ENCODE measurements around the gene KRTCAP2. TPM values are rescaled to one million over a fixed set of nuclear protein-coding genes. Genes with fewer than 3 reads are reported as not detected.
A peak's percentile ranks its signal among the peaks of the same experiment; 100 is the strongest.

The KRTCAP2 gene
- total and polyA plus RNA-seq, 2 experiments from 2014 or later: 189 to 484 TPM

- Histone ChIP-seq H2AFZ (no peak overlapping the region), H3K27ac (no peak overlapping the region), H3K9me3 (ENCODE audit: low read depth) (no peaks in the 10 kb centered on the region), H3K9me2 (ENCODE audit: insufficient read depth) (no peaks in the 10 kb centered on the region), H3K36me3 (ENCODE audit: low read depth) (no peaks in the 10 kb centered on the region), H3K9ac (no peak overlapping the region), H3K4me3 (no peak overlapping the region), H3F3A (ENCODE audit: insufficient read depth) (no peaks in the 10 kb centered on the region; the same call in 1 of the 2 replicates), H3K27me3 (replicated peaks; ENCODE audit: insufficient read depth) (no peaks in the 10 kb centered on the region), H3K4me1 (ENCODE audit: insufficient read depth) (peaks cover 16% of the 10 kb centered on the region), H3K4me2 (ENCODE audit: unreplicated experiment) (no peak overlapping the region), H4K20me1 (ENCODE audit: insufficient read depth) (no peaks in the 10 kb centered on the region), H3K79me2 (ENCODE audit: insufficient read depth) (peaks cover 20% of the 10 kb centered on the region)
- in situ Hi-C loops (cut with MboI): no loop called here
- WGBS, 2 experiments (ENCODE audit: low coverage in 1 of 2, low lambda C conversion rate in 2 of 2, missing lambda C conversion rate in 2 of 2): 79 to 86% methylated on average over 3 of the region's 3 CpGs
- TF ChIP-seq EZH2 (IDR thresholded peaks at IDR 0.05; ENCODE audit: insufficient read depth, poor library complexity, severe bottlenecking) (no peak), EZH2phosphoT487 (IDR thresholded peaks at IDR 0.05; ENCODE audit: insufficient read depth, low read depth) (no peak)
- no peak for DNase-seq
Observed at GRCh38 chr1:155198547-155198906, 25.4 kb upstream of the KRTCAP2 start.

DNA sequence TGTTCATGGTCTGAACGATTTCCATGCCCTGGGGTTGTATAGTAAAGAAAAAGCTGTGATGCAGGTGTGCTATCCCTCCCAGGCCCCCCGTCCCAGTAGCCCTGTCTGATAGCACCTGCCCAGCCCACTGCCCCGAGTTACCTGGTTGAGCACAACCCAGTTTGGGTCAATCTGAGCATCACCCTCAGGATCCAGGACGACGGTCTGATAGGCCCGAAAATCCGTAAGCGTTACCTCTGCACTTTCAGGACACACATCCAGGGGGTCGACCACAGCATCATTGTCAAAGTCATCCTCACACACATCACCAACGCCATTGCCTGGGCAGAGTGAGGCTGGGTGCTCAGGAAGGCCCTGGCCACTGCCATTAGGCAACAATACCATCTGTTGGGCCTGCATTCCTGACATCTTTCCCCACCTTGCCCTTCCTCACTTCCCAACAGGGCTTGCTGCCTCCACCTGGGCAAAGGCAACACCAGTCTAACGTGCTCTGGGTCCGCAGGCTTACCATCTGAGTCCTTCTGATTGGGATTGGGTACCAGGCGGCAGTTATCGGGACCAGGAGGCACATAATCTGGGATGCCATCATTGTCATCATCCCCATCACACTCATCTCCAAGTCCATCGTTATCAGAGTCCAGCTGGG is 24.9 kb upstream of the KRTCAP2 start:
- Histone ChIP-seq H3K27me3 (replicated peaks; ENCODE audit: insufficient read depth) (no peaks in the 10 kb centered on the region), H3F3A (ENCODE audit: insufficient read depth) (no peaks in the 10 kb centered on the region; the same call in 1 of the 2 replicates), H3K9me3 (ENCODE audit: low read depth) (no peaks in the 10 kb centered on the region), H3K9ac (no peak overlapping the region), H3K79me2 (ENCODE audit: insufficient read depth) (peaks cover 20% of the 10 kb centered on the region), H3K27ac (no peak overlapping the region), H2AFZ (no peak overlapping the region), H3K9me2 (ENCODE audit: insufficient read depth) (no peaks in the 10 kb centered on the region), H3K4me2 (ENCODE audit: unreplicated experiment) (no peak overlapping the region), H3K36me3 (ENCODE audit: low read depth) (no peaks in the 10 kb centered on the region), H3K4me3 (no peak overlapping the region), H4K20me1 (ENCODE audit: insufficient read depth) (no peaks in the 10 kb centered on the region), H3K4me1 (ENCODE audit: insufficient read depth) (peaks cover 16% of the 10 kb centered on the region)
- no peak for DNase-seq
- in situ Hi-C loops (cut with MboI): no loop called here
- 88 to 92% methylated on average over 15 of the region's 15 CpGs for WGBS, 2 experiments (ENCODE audit: low coverage in 1 of 2, low lambda C conversion rate in 2 of 2, missing lambda C conversion rate in 2 of 2)
- TF ChIP-seq EZH2phosphoT487 (IDR thresholded peaks at IDR 0.05; ENCODE audit: insufficient read depth, low read depth): no peak
- no peak for TF ChIP-seq EZH2 (IDR thresholded peaks at IDR 0.05; ENCODE audit: insufficient read depth, poor library complexity, severe bottlenecking)

- DNase-seq: no peak
- Histone ChIP-seq H3K79me2 (ENCODE audit: insufficient read depth) (peaks cover 20% of the 10 kb centered on the region), H3K36me3 (ENCODE audit: low read depth) (no peaks in the 10 kb centered on the region), H2AFZ (no peak overlapping the region), H3K4me1 (ENCODE audit: insufficient read depth) (peaks cover 16% of the 10 kb centered on the region), H3F3A (ENCODE audit: insufficient read depth) (no peaks in the 10 kb centered on the region; the same call in 1 of the 2 replicates), H3K9me2 (ENCODE audit: insufficient read depth) (no peaks in the 10 kb centered on the region), H3K9ac (no peak overlapping the region), H3K4me2 (ENCODE audit: unreplicated experiment) (no peak overlapping the region), H3K4me3 (no peak overlapping the region), H4K20me1 (ENCODE audit: insufficient read depth) (no peaks in the 10 kb centered on the region), H3K9me3 (ENCODE audit: low read depth) (no peaks in the 10 kb centered on the region), H3K27me3 (replicated peaks; ENCODE audit: insufficient read depth) (no peaks in the 10 kb centered on the region), H3K27ac (no peak overlapping the region)
- in situ Hi-C loops (cut with MboI): no loop called here
- TF ChIP-seq EZH2 (IDR thresholded peaks at IDR 0.05; ENCODE audit: insufficient read depth, poor library complexity, severe bottlenecking): no peak
- no peak for TF ChIP-seq EZH2phosphoT487 (IDR thresholded peaks at IDR 0.05; ENCODE audit: insufficient read depth, low read depth)
- 82 to 85% methylated on average over 20 of the region's 20 CpGs for WGBS, 2 experiments (ENCODE audit: low coverage in 1 of 2, low lambda C conversion rate in 2 of 2, missing lambda C conversion rate in 2 of 2)
Observed at GRCh38 chr1:155196893-155197638, 24.0 kb upstream of the KRTCAP2 start.

DNA sequence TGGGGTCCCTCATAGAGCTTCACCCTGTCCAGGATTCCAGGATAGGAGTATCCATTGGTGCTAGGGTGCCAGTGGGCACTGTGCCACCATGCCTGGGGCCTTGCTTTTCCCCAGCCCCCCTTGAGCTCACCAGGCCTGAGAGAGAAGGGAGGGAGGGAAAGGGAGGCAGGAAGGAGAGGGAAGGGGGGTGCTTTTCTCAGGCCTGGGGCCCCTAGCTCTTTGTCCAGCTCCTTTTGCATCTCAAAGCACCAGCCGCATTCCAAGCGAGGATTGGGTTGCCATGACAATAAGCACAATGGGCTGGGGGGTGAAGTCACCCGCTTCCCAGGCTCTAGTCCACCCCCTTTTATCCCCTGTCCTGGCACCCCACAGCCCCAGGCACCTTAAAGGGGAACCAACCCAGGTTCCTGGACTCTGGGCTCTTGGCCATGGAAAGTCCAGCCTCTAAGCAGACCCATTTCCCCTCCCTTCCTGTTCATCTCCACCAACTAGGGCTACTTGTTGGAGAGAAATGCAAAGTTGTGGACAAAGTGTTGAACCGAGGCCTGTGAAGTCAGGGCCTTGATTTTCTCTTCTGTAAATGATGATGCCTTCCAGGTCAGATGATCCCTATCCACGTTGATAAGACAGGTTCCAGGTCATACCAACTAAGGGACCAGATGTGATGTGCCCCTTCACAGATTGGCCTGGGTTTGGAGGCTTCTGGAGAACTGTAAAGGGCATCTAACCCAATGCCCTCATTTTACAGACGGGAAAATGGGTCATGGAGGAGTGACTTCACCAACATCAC is 23.2 kb upstream of the KRTCAP2 start:
- 74 to 80% methylated on average over 4 to 6 of the region's 6 CpGs for WGBS, 2 experiments (ENCODE audit: low coverage in 1 of 2, low lambda C conversion rate in 2 of 2, missing lambda C conversion rate in 2 of 2)
- Histone ChIP-seq H3K4me1 (ENCODE audit: insufficient read depth) (peaks cover 16% of the 10 kb centered on the region), H3F3A (ENCODE audit: insufficient read depth) (no peaks in the 10 kb centered on the region; the same call in 1 of the 2 replicates), H3K4me3 (peak overlapping the region; percentile 82), H3K9me2 (ENCODE audit: insufficient read depth) (no peaks in the 10 kb centered on the region), H3K79me2 (ENCODE audit: insufficient read depth) (peaks cover 20% of the 10 kb centered on the region), H3K9ac (peak overlapping the region; percentile 89), H3K27ac (peak overlapping the region; percentile 92), H3K9me3 (ENCODE audit: low read depth) (no peaks in the 10 kb centered on the region), H4K20me1 (ENCODE audit: insufficient read depth) (no peaks in the 10 kb centered on the region), H3K27me3 (replicated peaks; ENCODE audit: insufficient read depth) (no peaks in the 10 kb centered on the region), H3K4me2 (ENCODE audit: unreplicated experiment) (peak overlapping the region; percentile 96), H2AFZ (no peak overlapping the region), H3K36me3 (ENCODE audit: low read depth) (no peaks in the 10 kb centered on the region)
- peak; percentile 27 for DNase-seq
- in situ Hi-C loops (cut with MboI): no loop called here
- TF ChIP-seq EZH2 (IDR thresholded peaks at IDR 0.05; ENCODE audit: insufficient read depth, poor library complexity, severe bottlenecking) (no peak), EZH2phosphoT487 (IDR thresholded peaks at IDR 0.05; ENCODE audit: insufficient read depth, low read depth) (no peak)
